ENCODE data around the gene ATP1A1.

Gene ATP1A1

GRCh38 chr1:116439701-116440100 lies 66.7 kb downstream of the ATP1A1 start:
- no peak for DNase-seq (ENCODE audit: low read depth)

GRCh38 chr1:116440731-116441130 lies 67.7 kb downstream of the ATP1A1 start:
- no peak for DNase-seq (ENCODE audit: low read depth)

- no peak for DNase-seq (ENCODE audit: low read depth)
Measured at GRCh38 chr1:116445534-116445933, 72.5 kb downstream of the ATP1A1 start.

- no peak for DNase-seq (ENCODE audit: low read depth)
Measured at GRCh38 chr1:116446686-116447085, 73.6 kb downstream of the ATP1A1 start.

GRCh38 chr1:116448785-116449385 lies 75.8 kb downstream of the ATP1A1 start:
- peak; percentile 18 for DNase-seq (ENCODE audit: low read depth)

- DNase-seq (ENCODE audit: low read depth): no peak
Measured at GRCh38 chr1:116449578-116449977, 76.5 kb downstream of the ATP1A1 start.

GRCh38 chr1:116451702-116452101 lies 78.7 kb downstream of the ATP1A1 start:
- DNase-seq (ENCODE audit: low read depth): no peak

- DNase-seq (ENCODE audit: low read depth): no peak
Measured at GRCh38 chr1:116453481-116453880, 80.4 kb downstream of the ATP1A1 start.

GRCh38 chr1:116453906-116454305 lies 80.9 kb downstream of the ATP1A1 start:
- no peak for DNase-seq (ENCODE audit: low read depth)
